ENCODE measurements around the gene CYP4B1.

The CYP4B1 gene

GRCh38 chr1:46797696-46798470 lies 963 bp upstream of the CYP4B1 start:
- no peak for DNase-seq

GRCh38 chr1:46800742-46801141 lies 1.9 kb downstream of the CYP4B1 start:
- no peak for DNase-seq

- DNase-seq: peak; percentile 86
Observed at GRCh38 chr1:46801323-46802055, 2.6 kb downstream of the CYP4B1 start.

- no peak for DNase-seq
Observed at GRCh38 chr1:46802081-46802480, 3.2 kb downstream of the CYP4B1 start.

GRCh38 chr1:46802901-46803574 lies 4.2 kb downstream of the CYP4B1 start:
- no peak for DNase-seq

GRCh38 chr1:46804027-46804889 lies 5.4 kb downstream of the CYP4B1 start:
- no peak for DNase-seq

- DNase-seq: no peak
Observed at GRCh38 chr1:46804926-46805325, 6.1 kb downstream of the CYP4B1 start.

- DNase-seq: no peak
Observed at GRCh38 chr1:46805755-46806154, 6.9 kb downstream of the CYP4B1 start.

- DNase-seq: no peak
Observed at GRCh38 chr1:46806196-46807020, 7.6 kb downstream of the CYP4B1 start.

GRCh38 chr1:46807046-46807972 lies 8.5 kb downstream of the CYP4B1 start:
- no peak for DNase-seq

GRCh38 chr1:46809071-46809470 lies 10.2 kb downstream of the CYP4B1 start:
- no peak for DNase-seq

GRCh38 chr1:46809904-46810303 lies 11.1 kb downstream of the CYP4B1 start:
- no peak for DNase-seq

- no peak for DNase-seq
Observed at GRCh38 chr1:46810596-46810995, 11.8 kb downstream of the CYP4B1 start.

- no peak for DNase-seq
Observed at GRCh38 chr1:46811053-46811452, 12.2 kb downstream of the CYP4B1 start.

GRCh38 chr1:46812065-46812963 lies 13.5 kb downstream of the CYP4B1 start:
- DNase-seq: no peak

GRCh38 chr1:46812996-46813857 lies 14.4 kb downstream of the CYP4B1 start:
- no peak for DNase-seq

- DNase-seq: no peak
Observed at GRCh38 chr1:46813858-46814396, 15.1 kb downstream of the CYP4B1 start.

- no peak for DNase-seq
Observed at GRCh38 chr1:46815133-46815532, 16.3 kb downstream of the CYP4B1 start.

Measured in DMS79 (cell line).